HepG2 (cell line): ENCODE results near the gene CERS6. TPM values are rescaled to one million over a fixed set of nuclear protein-coding genes. Genes with fewer than 3 reads are reported as not detected.

Experiments used
- ATAC-seq: fragments of 200-7000 bp; cut with Tn5 transposase; 3 replicates; pipeline ENCODE4 v1.9.1; 2020; ENCODE audit warnings: mild to moderate bottlenecking, moderate library complexity
- BruUV-seq: library from RNA; stranded (reverse); fragments of 400-500 nt; replicated peaks from 2 replicates; lab custom pipeline; 2021; lab: Mats Ljungman, UMichigan
- CTCF ChIA-PET: fragments of 300-600 bp; formaldehyde crosslinking; extraction: SDS; loops from one replicate; lab custom pipeline; 2021; ENCODE audit warnings: low total read pairs, inconsistent platforms, low intra/inter-chr PET ratio; lab: Yijun Ruan, JAX
- POLR2A ChIA-PET: fragments of 350-600 bp; sonication (Branson Sonifier 250); formaldehyde crosslinking; loops from one replicate; lab custom pipeline; 2020; ENCODE audit warnings: antibody characterized with exemption, inconsistent platforms; lab: Yijun Ruan, JAX
- DNase-seq: peaks from one replicate; pipeline ENCODE4 v3.0.0-alpha.2; 2015; ENCODE audit warnings: low spot score
- FAIRE-seq: peaks from 3 replicates; lab custom pipeline; 2011; peaks lifted over from hg19 to GRCh38; lab: Jason Lieb, UNC
- H2AFZ ChIP-seq: one replicate; pipeline ENCODE4 v1.6.1; 2011; ENCODE audit warnings: low read length, inconsistent platforms
- H3K27ac ChIP-seq: fragments of 300-600 bp; 3 replicates; pipeline ENCODE4 v1.8.0; 2011; ENCODE audit warnings: mixed run types, mild to moderate bottlenecking, mixed read lengths, low read length, inconsistent platforms; ENCODE audit not compliant: insufficient read depth; ENCODE audit errors: extremely low read length
- H3K27me3 ChIP-seq, 2 experiments: fragments of 200-600 bp in 1 of 2; 2 replicates in 1 of 2; 3 replicates in 1 of 2; pipeline versions ENCODE4 v1.6.0 to v1.8.0; 2011; ENCODE audit warnings: low read length in 2 of 2, mild to moderate bottlenecking in 2 of 2, moderate library complexity in 2 of 2, inconsistent platforms in 1 of 2; ENCODE audit not compliant: insufficient read depth in 2 of 2, control insufficient read depth in 1 of 2
- H3K36me3 ChIP-seq, 2 experiments: fragments of 200-600 bp in 1 of 2; replicated peaks in 1 of 2; 2 replicates in 1 of 2; 3 replicates in 1 of 2; pipeline versions ENCODE4 v1.5.1 to v1.8.0; 2011; ENCODE audit warnings: low read length in 2 of 2, inconsistent platforms in 1 of 2; ENCODE audit not compliant: insufficient read depth in 2 of 2, control insufficient read depth in 1 of 2
- H3K4me1 ChIP-seq: 2 replicates; pipeline ENCODE4 v1.5.1; 2012; ENCODE audit warnings: low read length, inconsistent platforms; ENCODE audit not compliant: insufficient read depth
- H3K4me2 ChIP-seq: 2 replicates; pipeline ENCODE4 v1.6.0; 2011; ENCODE audit warnings: low read depth, low read length, inconsistent platforms
- H3K4me3 ChIP-seq, 3 experiments: fragments of 200-600 bp in 1 of 3; sonication (generic), shearing (Covaris generic) in 1 of 3; replicated peaks in 1 of 3; 2 replicates each; pipeline ENCODE4 v1.5.1; 2011 to 2016; ENCODE audit warnings: low read length in 3 of 3, inconsistent platforms in 2 of 3, low read depth in 2 of 3, mild to moderate bottlenecking in 2 of 3, control low read depth in 1 of 3, mixed read lengths in 1 of 3; ENCODE audit not compliant: insufficient read depth in 1 of 3
- H3K79me2 ChIP-seq: one replicate; pipeline ENCODE4 v1.6.1; 2011; ENCODE audit warnings: low read length, inconsistent platforms; ENCODE audit not compliant: insufficient read depth
- H3K9ac ChIP-seq: 2 replicates; pipeline ENCODE4 v1.6.0; 2011; ENCODE audit warnings: mild to moderate bottlenecking, low read depth, low read length, inconsistent platforms; ENCODE audit not compliant: insufficient read depth
- H3K9me3 ChIP-seq: 2 replicates; pipeline ENCODE4 v1.5.1; 2012; ENCODE audit warnings: mild to moderate bottlenecking, low read length
- H4K20me1 ChIP-seq: 2 replicates; pipeline ENCODE4 v1.6.0; 2011; ENCODE audit warnings: inconsistent platforms, mild to moderate bottlenecking, low read length, moderate library complexity; ENCODE audit not compliant: insufficient read depth
- CEBPB ChIP-seq: IDR thresholded peaks from 2 replicates; pipeline ENCODE4 v1.6.1; 2011; ENCODE audit warnings: low read depth, low read length, improper control_type of control experiment, borderline replicate concordance
- CEBPG ChIP-seq: IDR thresholded peaks from 2 replicates; pipeline ENCODE4 v1.6.1; 2016
- CHD2 ChIP-seq: IDR thresholded peaks from 2 replicates; pipeline ENCODE4 v1.6.1; 2011; ENCODE audit warnings: low read depth, low read length, improper control_type of control experiment
- HNRNPLL ChIP-seq: fragments of 200-400 bp; formaldehyde crosslinking; IDR thresholded peaks from 2 replicates; pipeline ENCODE4 v1.6.1; 2017; ENCODE audit warnings: mild to moderate bottlenecking, low read depth, low read length; ENCODE audit not compliant: poor library complexity, severe bottlenecking
- JUND ChIP-seq: sonication (generic); formaldehyde crosslinking; IDR thresholded peaks from 2 replicates; pipeline ENCODE4 v1.8.0; 2022; ENCODE audit warnings: mild to moderate bottlenecking, missing genetic modification reagents
- RAD51 ChIP-seq: fragments of 450-650 bp; IDR thresholded peaks from 2 replicates; pipeline ENCODE4 v1.6.1; 2016; ENCODE audit warnings: borderline replicate concordance
- RFX3 ChIP-seq: IDR thresholded peaks from 2 replicates; pipeline ENCODE4 v1.6.1; 2016; ENCODE audit warnings: missing biosample characterization, missing genetic modification reagents
- STAG1 ChIP-seq: sonication (generic); formaldehyde crosslinking; IDR thresholded peaks from 2 replicates; pipeline ENCODE4 v1.4.0; 2020; ENCODE audit warnings: missing genetic modification reagents
- TBX2 ChIP-seq: sonication (generic); formaldehyde crosslinking; IDR thresholded peaks from 2 replicates; pipeline ENCODE4 v1.5.0; 2020; ENCODE audit warnings: missing genetic modification reagents, mild to moderate bottlenecking, borderline replicate concordance
- ZNF350 ChIP-seq: sonication (generic); formaldehyde crosslinking; IDR thresholded peaks from 2 replicates; pipeline ENCODE4 v1.4.0; 2020; ENCODE audit warnings: mild to moderate bottlenecking, low read depth, missing genetic modification reagents, borderline replicate concordance
- ZNF720 ChIP-seq: sonication (generic); formaldehyde crosslinking; IDR thresholded peaks from 2 replicates; pipeline ENCODE4 v1.4.0; 2020; ENCODE audit warnings: missing genetic modification reagents
- ZNF792 ChIP-seq: IDR thresholded peaks from 2 replicates; pipeline ENCODE4 v1.6.1; 2016
- WGBS: methylation state at CpG from one replicate; pipeline ENCODE4 v1.1.6; 2017; ENCODE audit warnings: low lambda C conversion rate; 5-methylcytosine and 5-hydroxymethylcytosine counted together
- in situ Hi-C: cut with HindIII; loops from 2 replicates; pipeline ENCODE4 v1.10.0; 2017; ENCODE audit warnings: low pct_unique_long_range_greater_than_20kb; ENCODE audit not compliant: extremely low pct_ligation_motif_present
- intact Hi-C: fragments of 100-400 bp; cut with micrococcal nuclease; formaldehyde crosslinking; loops from one replicate; pipeline ENCODE4 v1.10.0; 2022; ENCODE audit not compliant: unreplicated experiment
- polyA plus RNA-seq, 8 experiments: library from polyadenylated mRNA; depleted of rRNA in 3 of 8; stranded (reverse) in 7 of 8; unstranded in 1 of 8; fragments of >200 nt; fragmentation: Illumina TruSeq in 4 of 8; extraction: Trizol in 4 of 8; gene quantifications; 2 replicates each; pipeline versions ENCODE4 v1.2.1 to v1.2.3, GENCODE V29; 2011 to 2016; ENCODE audit warnings: low read depth in 4 of 8, missing spikeins in 1 of 8, mixed read lengths in 1 of 8; ENCODE audit not compliant: insufficient read depth in 1 of 8
- total RNA-seq, 5 experiments: library from RNA; depleted of rRNA; stranded (reverse); fragments of >200 nt; fragmentation: Illumina TruSeq; extraction: Trizol; gene quantifications; 2 replicates each; pipeline ENCODE4 v1.2.3, GENCODE V29; 2016; ENCODE audit warnings: low read depth in 1 of 5
- TF ChIP-seq, protein P1 (sequence below): IDR thresholded peaks from 2 replicates; pipeline ENCODE4 v1.6.1; 2016; ENCODE audit warnings: low read depth, missing genetic modification reagents, missing compliant biosample characterization
- TF ChIP-seq, protein P2 (sequence below): IDR thresholded peaks from 2 replicates; pipeline ENCODE4 v1.6.1; 2016; ENCODE audit warnings: low read depth, control low read depth
- TF ChIP-seq, protein P3 (sequence below): sonication (generic); formaldehyde crosslinking; IDR thresholded peaks from 2 replicates; pipeline ENCODE4 v1.4.0; 2020; ENCODE audit warnings: mild to moderate bottlenecking, missing genetic modification reagents, borderline replicate concordance

CERS6 gene
- total and polyA plus RNA-seq, 2 of the 13 experiments (the other 11 are each of a cell fraction or from before 2014, with no cell fraction given), result 10.1 to 20.3 TPM

DNA sequence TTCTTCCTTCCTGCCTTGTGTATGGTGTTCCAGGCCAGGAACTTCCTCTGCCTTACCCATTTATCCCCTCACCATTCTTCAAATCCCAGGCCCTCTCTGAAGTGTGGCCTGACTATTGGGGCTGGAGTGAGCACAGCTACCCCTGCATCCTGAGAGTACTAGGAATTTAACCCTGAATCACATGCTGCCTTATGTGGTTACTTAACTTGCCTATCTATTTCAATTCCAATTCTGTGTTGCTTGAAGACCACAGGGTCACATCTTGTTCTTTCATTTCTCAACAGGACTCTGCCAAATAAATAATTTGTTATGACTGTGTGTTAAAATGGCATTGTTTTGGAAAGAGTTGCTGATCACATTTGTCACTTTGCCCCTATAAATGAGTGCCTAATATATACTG is 108.6 kb downstream of the CERS6 start (continued):
- TF ChIP-seq, protein P1, sequence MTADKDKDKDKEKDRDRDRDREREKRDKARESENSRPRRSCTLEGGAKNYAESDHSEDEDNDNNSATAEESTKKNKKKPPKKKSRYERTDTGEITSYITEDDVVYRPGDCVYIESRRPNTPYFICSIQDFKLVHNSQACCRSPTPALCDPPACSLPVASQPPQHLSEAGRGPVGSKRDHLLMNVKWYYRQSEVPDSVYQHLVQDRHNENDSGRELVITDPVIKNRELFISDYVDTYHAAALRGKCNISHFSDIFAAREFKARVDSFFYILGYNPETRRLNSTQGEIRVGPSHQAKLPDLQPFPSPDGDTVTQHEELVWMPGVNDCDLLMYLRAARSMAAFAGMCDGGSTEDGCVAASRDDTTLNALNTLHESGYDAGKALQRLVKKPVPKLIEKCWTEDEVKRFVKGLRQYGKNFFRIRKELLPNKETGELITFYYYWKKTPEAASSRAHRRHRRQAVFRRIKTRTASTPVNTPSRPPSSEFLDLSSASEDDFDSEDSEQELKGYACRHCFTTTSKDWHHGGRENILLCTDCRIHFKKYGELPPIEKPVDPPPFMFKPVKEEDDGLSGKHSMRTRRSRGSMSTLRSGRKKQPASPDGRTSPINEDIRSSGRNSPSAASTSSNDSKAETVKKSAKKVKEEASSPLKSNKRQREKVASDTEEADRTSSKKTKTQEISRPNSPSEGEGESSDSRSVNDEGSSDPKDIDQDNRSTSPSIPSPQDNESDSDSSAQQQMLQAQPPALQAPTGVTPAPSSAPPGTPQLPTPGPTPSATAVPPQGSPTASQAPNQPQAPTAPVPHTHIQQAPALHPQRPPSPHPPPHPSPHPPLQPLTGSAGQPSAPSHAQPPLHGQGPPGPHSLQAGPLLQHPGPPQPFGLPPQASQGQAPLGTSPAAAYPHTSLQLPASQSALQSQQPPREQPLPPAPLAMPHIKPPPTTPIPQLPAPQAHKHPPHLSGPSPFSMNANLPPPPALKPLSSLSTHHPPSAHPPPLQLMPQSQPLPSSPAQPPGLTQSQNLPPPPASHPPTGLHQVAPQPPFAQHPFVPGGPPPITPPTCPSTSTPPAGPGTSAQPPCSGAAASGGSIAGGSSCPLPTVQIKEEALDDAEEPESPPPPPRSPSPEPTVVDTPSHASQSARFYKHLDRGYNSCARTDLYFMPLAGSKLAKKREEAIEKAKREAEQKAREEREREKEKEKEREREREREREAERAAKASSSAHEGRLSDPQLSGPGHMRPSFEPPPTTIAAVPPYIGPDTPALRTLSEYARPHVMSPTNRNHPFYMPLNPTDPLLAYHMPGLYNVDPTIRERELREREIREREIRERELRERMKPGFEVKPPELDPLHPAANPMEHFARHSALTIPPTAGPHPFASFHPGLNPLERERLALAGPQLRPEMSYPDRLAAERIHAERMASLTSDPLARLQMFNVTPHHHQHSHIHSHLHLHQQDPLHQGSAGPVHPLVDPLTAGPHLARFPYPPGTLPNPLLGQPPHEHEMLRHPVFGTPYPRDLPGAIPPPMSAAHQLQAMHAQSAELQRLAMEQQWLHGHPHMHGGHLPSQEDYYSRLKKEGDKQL (CRISPR knock-in tag), result no peak
- TF ChIP-seq TBX2 (CRISPR knock-in tag) (no peak), HNRNPLL (no peak), CHD2 (no peak)
- TF ChIP-seq, protein P2, sequence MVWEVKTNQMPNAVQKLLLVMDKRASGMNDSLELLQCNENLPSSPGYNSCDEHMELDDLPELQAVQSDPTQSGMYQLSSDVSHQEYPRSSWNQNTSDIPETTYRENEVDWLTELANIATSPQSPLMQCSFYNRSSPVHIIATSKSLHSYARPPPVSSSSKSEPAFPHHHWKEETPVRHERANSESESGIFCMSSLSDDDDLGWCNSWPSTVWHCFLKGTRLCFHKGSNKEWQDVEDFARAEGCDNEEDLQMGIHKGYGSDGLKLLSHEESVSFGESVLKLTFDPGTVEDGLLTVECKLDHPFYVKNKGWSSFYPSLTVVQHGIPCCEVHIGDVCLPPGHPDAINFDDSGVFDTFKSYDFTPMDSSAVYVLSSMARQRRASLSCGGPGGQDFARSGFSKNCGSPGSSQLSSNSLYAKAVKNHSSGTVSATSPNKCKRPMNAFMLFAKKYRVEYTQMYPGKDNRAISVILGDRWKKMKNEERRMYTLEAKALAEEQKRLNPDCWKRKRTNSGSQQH (CRISPR knock-in tag), result no peak
- TF ChIP-seq, all 625 proteins: peak for 0

DNA sequence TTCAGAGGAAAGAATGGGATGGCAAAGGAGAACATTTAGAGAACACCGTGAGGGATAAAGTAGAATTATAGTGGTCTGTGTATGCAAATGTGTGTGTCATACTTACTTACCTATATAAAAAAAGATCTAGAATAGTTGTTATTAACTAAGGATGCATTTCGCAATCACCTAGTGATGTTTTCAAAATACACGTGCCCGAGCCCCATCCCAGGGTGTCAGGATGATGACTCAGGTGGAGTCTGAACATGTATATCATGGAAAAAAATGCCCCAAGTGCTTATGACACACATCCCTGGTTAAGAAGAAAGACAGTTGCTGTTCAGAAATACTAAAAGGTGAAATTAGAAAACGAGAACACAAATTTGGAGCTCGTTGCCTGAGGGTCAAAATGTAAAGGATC is 109.0 kb downstream of the CERS6 start:
- peaks cover 4 to 30% of the 10 kb centered on the region in 2 experiments for H3K36me3 ChIP-seq
- POLR2A ChIA-PET, result no interaction called here
- H3K4me2 ChIP-seq, result no peak overlapping the region
- in situ Hi-C loops (no loop called here), intact Hi-C loops (no loop called here)
- H3K27me3 ChIP-seq, result no peaks in the 10 kb centered on the region
- no peak overlapping the region for H3K27ac ChIP-seq
- DNase-seq, result no peak
- no peak overlapping the region for H3K4me3 ChIP-seq
- H3K4me1 ChIP-seq, result no peaks in the 10 kb centered on the region
- no peak overlapping the region for H3K9ac ChIP-seq
- no peak for ATAC-seq
- no peaks in the 10 kb centered on the region for H3K79me2 ChIP-seq
- H4K20me1 ChIP-seq, result no peaks in the 10 kb centered on the region
- no peaks in the 10 kb centered on the region for H3K9me3 ChIP-seq
- no peak overlapping the region for H2AFZ ChIP-seq
- 93% methylated on average over 6 of the region's 6 CpGs for WGBS
- CTCF ChIA-PET, result no interaction called here
- FAIRE-seq, result no peak
- no TSS peak for BruUV-seq
- TF ChIP-seq CEBPB (peak; percentile 93), CEBPG (CRISPR knock-in tag) (0 out of 2 replicates have a peak, but pooled peaks have one; percentile 8), RFX3 (CRISPR knock-in tag) (no peak), JUND (CRISPR knock-in tag) (no peak), ZNF792 (CRISPR knock-in tag) (no peak), ZNF720 (CRISPR knock-in tag) (no peak), STAG1 (CRISPR knock-in tag) (no peak), RAD51 (no peak), ZNF350 (no peak)
- TF ChIP-seq, protein P3, sequence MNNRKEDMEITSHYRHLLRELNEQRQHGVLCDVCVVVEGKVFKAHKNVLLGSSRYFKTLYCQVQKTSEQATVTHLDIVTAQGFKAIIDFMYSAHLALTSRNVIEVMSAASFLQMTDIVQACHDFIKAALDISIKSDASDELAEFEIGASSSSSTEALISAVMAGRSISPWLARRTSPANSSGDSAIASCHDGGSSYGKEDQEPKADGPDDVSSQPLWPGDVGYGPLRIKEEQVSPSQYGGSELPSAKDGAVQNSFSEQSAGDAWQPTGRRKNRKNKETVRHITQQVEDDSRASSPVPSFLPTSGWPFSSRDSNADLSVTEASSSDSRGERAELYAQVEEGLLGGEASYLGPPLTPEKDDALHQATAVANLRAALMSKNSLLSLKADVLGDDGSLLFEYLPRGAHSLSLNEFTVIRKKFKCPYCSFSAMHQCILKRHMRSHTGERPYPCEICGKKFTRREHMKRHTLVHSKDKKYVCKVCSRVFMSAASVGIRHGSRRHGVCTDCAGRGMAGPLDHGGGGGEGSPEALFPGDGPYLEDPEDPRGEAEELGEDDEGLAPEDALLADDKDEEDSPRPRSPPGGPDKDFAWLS, result no peak
